K562 (cell line): ENCODE measurements around the gene DNAH3. TPM values are rescaled to one million over a fixed set of nuclear protein-coding genes. Genes with fewer than 3 reads are reported as not detected.

Experiments used
- BRD9 ChIP-seq: fragments of 450-650 bp; IDR thresholded peaks from 2 replicates; pipeline ENCODE4 v1.6.1; 2018; ENCODE audit warnings: low read depth; ENCODE audit not compliant: partially characterized antibody
- CCNT2 ChIP-seq: IDR thresholded peaks from 2 replicates; pipeline ENCODE4 v1.6.1; 2011; ENCODE audit warnings: borderline replicate concordance, low read depth, mild to moderate bottlenecking, moderate library complexity, mixed read lengths, low read length; ENCODE audit not compliant: insufficient read length; ENCODE audit errors: extremely low read depth
- CREM ChIP-seq: IDR thresholded peaks from 2 replicates; pipeline ENCODE4 v1.6.1; 2014; ENCODE audit warnings: antibody characterized with exemption, low read depth
- DIDO1 ChIP-seq: fragments of 450-650 bp; IDR thresholded peaks from 2 replicates; pipeline ENCODE4 v1.6.1; 2016; ENCODE audit warnings: low read depth, missing biosample characterization, missing genetic modification characterization
- ELF2 ChIP-seq: fragments of 250-450 bp; sonication (Bioruptor Pico); IDR thresholded peaks from 2 replicates; pipeline ENCODE4 v1.5.0; 2021; ENCODE audit warnings: mild to moderate bottlenecking
- ETS2 ChIP-seq: IDR thresholded peaks from 2 replicates; pipeline ENCODE4 v1.6.1; 2016; ENCODE audit warnings: borderline replicate concordance, missing genetic modification characterization, mild to moderate bottlenecking, moderate library complexity, missing compliant biosample characterization; ENCODE audit not compliant: poor library complexity, severe bottlenecking
- GATAD2A ChIP-seq: fragments of 450-650 bp; IDR thresholded peaks from 2 replicates; pipeline ENCODE4 v1.6.1; 2017
- HNRNPH1 ChIP-seq: fragments of 200-400 bp; formaldehyde crosslinking; optimal IDR thresholded peaks from 2 replicates; pipeline ENCODE3; 2017; ENCODE audit warnings: low read depth, mild to moderate bottlenecking, low read length, moderate library complexity
- MAFF ChIP-seq: IDR thresholded peaks from 2 replicates; pipeline ENCODE4 v1.6.1; 2012; ENCODE audit warnings: low read length, improper control_type of control experiment
- MCM5 ChIP-seq: fragments of 450-650 bp; IDR thresholded peaks from 2 replicates; pipeline ENCODE4 v1.6.1; 2016; ENCODE audit warnings: low read depth
- MEIS2 ChIP-seq: fragments of 450-650 bp; IDR thresholded peaks from 2 replicates; pipeline ENCODE4 v1.6.1; 2014; ENCODE audit warnings: mild to moderate bottlenecking; ENCODE audit not compliant: partially characterized antibody
- NONO ChIP-seq, 2 experiments: fragments of 200-400 bp in 1 of 2; fragments of 450-650 bp in 1 of 2; formaldehyde crosslinking in 1 of 2; IDR thresholded peaks; 2 replicates each; pipeline ENCODE4 v1.6.1; 2017; ENCODE audit warnings: low read depth in 2 of 2, mild to moderate bottlenecking in 2 of 2, moderate library complexity in 2 of 2, low read length in 1 of 2
- RFX1 ChIP-seq: fragments of 450-650 bp; IDR thresholded peaks from 2 replicates; pipeline ENCODE4 v1.6.1; 2016; ENCODE audit warnings: mild to moderate bottlenecking, moderate library complexity
- SRSF1 ChIP-seq: fragments of 200-400 bp; formaldehyde crosslinking; IDR thresholded peaks from 2 replicates; pipeline ENCODE4 v1.6.1; 2017; ENCODE audit warnings: mild to moderate bottlenecking, low read depth, low read length, moderate library complexity
- SUPT5H ChIP-seq: fragments of 450-650 bp; IDR thresholded peaks from 2 replicates; pipeline ENCODE4 v1.6.1; 2016
- TEAD4 ChIP-seq, 2 experiments: sonication (generic) in 1 of 2; formaldehyde crosslinking in 1 of 2; IDR thresholded peaks; 2 replicates each; pipeline versions ENCODE4 v1.6.1 to v1.8.0; 2012 to 2022; ENCODE audit warnings: borderline replicate concordance in 1 of 2, inconsistent platforms in 1 of 2, low read length in 1 of 2, mild to moderate bottlenecking in 1 of 2, missing genetic modification reagents in 1 of 2
- ZNF263 ChIP-seq: sonication (generic); formaldehyde crosslinking; IDR thresholded peaks from 2 replicates; pipeline ENCODE4 v1.8.0; 2022; ENCODE audit warnings: mild to moderate bottlenecking, missing genetic modification reagents, borderline replicate concordance
- ZNF583 ChIP-seq: fragments of 250-450 bp; sonication (Bioruptor Pico); IDR thresholded peaks from 2 replicates; pipeline ENCODE4 v1.4.0; 2020
- polyA plus RNA-seq, 8 experiments: library from polyadenylated mRNA; depleted of rRNA in 4 of 8; stranded (reverse) in 5 of 8; unstranded in 3 of 8; fragments of >200 nt; fragmentation: Nextera tagmentation in 2 of 8; fragmentation: Illumina TruSeq in 1 of 8; extraction: Ambion mirVana in 2 of 8; extraction: Trizol in 1 of 8; gene quantifications; 2 replicates each; pipeline versions ENCODE4 v1.2.1 to v1.2.3, GENCODE V29; 2011 to 2014; ENCODE audit warnings: inconsistent platforms in 1 of 8, missing spikeins in 1 of 8
- total RNA-seq, 7 experiments: library from RNA; depleted of rRNA in 6 of 7; stranded (reverse); fragments of >200 nt in 6 of 7; fragmentation: Illumina TruSeq in 2 of 7; extraction: Trizol in 2 of 7; gene quantifications; 2 replicates each; pipeline versions ENCODE4 v1.2.1 to v1.2.3, GENCODE V29; 2011 to 2021; ENCODE audit warnings: low replicate concordance in 1 of 7
- TF ChIP-seq, protein P1 (sequence below): sonication (generic); formaldehyde crosslinking; IDR thresholded peaks from 2 replicates; pipeline ENCODE4 v1.5.0; 2020; ENCODE audit warnings: missing genetic modification reagents
- TF ChIP-seq, protein P2 (sequence below): fragments of 450-650 bp; formaldehyde crosslinking; IDR thresholded peaks from 2 replicates; pipeline ENCODE4 v1.4.0; 2020; ENCODE audit warnings: mild to moderate bottlenecking, moderate library complexity
- TF ChIP-seq, protein P3 (sequence below): fragments of 250-450 bp; sonication (Bioruptor Pico); IDR thresholded peaks from 2 replicates; pipeline ENCODE4 v1.8.0; 2021; ENCODE audit warnings: borderline replicate concordance, mild to moderate bottlenecking, moderate library complexity; ENCODE audit not compliant: poor library complexity, severe bottlenecking
- TF ChIP-seq, protein P4 (sequence below): fragments of 450-650 bp; conservative IDR thresholded peaks from 2 replicates; pipeline ENCODE4 v1.6.1; 2016; ENCODE audit warnings: missing genetic modification characterization, low read depth, mild to moderate bottlenecking, missing compliant biosample characterization, moderate library complexity
- TF ChIP-seq, protein P5 (sequence below): fragments of 250-450 bp; sonication (Bioruptor Pico); IDR thresholded peaks from 2 replicates; pipeline ENCODE4 v1.4.0; 2020; ENCODE audit warnings: mild to moderate bottlenecking

DNAH3 gene
- total and polyA plus RNA-seq, 9 of the 15 experiments (the other 6 are each of a cell fraction or from before 2014, with no cell fraction given), result 0.32 to 0.84 (median 0.44) TPM

DNA sequence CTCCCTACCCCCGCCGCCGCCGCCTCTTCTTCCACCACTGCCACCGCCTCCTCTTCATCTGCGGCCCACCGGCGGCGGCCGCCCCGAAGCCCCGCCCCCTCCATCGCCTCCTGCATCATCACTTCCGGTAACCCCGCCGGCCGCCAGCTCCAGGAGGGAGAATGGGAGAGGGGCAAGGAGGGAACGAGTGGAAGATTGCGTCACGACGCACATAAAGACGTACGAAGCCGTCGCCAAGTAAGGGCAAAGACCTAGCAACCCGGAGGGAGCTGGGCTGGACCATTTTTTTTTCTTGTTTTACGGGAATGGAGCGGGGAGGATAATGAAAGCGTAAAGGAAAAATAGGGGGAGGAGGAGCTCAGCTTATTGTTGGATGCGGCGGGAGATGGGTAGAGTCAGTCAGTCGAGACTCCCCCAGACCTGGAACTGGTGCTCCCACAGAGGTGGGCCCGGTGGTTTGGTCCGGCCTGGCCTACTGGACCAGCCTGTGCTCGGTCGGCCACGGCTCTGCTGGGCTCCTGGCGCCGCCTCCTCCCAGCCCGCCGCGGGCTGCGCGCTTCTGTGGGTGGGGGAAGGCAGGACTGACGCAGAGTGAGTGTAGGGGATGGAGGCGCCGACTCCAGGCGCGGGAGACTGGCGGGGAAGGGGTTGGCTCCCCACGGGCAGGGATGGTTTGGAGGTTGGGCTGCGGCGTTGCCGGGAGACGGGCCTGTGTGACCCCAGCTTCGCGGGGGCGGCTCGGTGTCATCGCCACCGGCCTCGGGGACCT is 250.2 kb downstream of the DNAH3 start, which contains the start of the genes DCUN1D3 and LYRM1 (continued):
- TF ChIP-seq, protein P1, sequence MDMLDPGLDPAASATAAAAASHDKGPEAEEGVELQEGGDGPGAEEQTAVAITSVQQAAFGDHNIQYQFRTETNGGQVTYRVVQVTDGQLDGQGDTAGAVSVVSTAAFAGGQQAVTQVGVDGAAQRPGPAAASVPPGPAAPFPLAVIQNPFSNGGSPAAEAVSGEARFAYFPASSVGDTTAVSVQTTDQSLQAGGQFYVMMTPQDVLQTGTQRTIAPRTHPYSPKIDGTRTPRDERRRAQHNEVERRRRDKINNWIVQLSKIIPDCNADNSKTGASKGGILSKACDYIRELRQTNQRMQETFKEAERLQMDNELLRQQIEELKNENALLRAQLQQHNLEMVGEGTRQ (CRISPR knock-in tag), result no peak
- peak; percentile 95 for TF ChIP-seq CREM
- TF ChIP-seq, protein P2, sequence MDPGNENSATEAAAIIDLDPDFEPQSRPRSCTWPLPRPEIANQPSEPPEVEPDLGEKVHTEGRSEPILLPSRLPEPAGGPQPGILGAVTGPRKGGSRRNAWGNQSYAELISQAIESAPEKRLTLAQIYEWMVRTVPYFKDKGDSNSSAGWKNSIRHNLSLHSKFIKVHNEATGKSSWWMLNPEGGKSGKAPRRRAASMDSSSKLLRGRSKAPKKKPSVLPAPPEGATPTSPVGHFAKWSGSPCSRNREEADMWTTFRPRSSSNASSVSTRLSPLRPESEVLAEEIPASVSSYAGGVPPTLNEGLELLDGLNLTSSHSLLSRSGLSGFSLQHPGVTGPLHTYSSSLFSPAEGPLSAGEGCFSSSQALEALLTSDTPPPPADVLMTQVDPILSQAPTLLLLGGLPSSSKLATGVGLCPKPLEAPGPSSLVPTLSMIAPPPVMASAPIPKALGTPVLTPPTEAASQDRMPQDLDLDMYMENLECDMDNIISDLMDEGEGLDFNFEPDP (CRISPR knock-in tag), result no peak
- no peak for TF ChIP-seq DIDO1 (tag)
- TF ChIP-seq MAFF, result peak; percentile 58
- TF ChIP-seq, protein P3, sequence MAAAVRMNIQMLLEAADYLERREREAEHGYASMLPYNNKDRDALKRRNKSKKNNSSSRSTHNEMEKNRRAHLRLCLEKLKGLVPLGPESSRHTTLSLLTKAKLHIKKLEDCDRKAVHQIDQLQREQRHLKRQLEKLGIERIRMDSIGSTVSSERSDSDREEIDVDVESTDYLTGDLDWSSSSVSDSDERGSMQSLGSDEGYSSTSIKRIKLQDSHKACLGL (CRISPR knock-in tag), result no peak
- peak; percentile 90 for TF ChIP-seq RFX1
- no peak for TF ChIP-seq SRSF1
- no peak for TF ChIP-seq TEAD4 (IDR thresholded peaks at IDR 0.05; ENCODE audit: low read length)
- TF ChIP-seq TEAD4 (CRISPR knock-in tag; IDR thresholded peaks at IDR 0.05; ENCODE audit: borderline replicate concordance), result no peak
- 0 out of 2 replicates have a peak, but pooled peaks have one; percentile 22 for TF ChIP-seq GATAD2A
- no peak for TF ChIP-seq MEIS2
- TF ChIP-seq HNRNPH1, result no peak
- TF ChIP-seq ZNF583, result no peak
- no peak for TF ChIP-seq BRD9
- peak; percentile 77 for TF ChIP-seq SUPT5H
- TF ChIP-seq ELF2, result no peak
- peak in 1 of 2 experiments; percentile 99; a peak in 3 of 4 replicates for TF ChIP-seq NONO (IDR thresholded peaks at IDR 0.05; ENCODE audit: low read depth in 2 of 2, low read length in 1 of 2)
- TF ChIP-seq ZNF263 (CRISPR knock-in tag), result 0 out of 2 replicates have a peak, but pooled peaks have one; percentile 38
- TF ChIP-seq, protein P4, sequence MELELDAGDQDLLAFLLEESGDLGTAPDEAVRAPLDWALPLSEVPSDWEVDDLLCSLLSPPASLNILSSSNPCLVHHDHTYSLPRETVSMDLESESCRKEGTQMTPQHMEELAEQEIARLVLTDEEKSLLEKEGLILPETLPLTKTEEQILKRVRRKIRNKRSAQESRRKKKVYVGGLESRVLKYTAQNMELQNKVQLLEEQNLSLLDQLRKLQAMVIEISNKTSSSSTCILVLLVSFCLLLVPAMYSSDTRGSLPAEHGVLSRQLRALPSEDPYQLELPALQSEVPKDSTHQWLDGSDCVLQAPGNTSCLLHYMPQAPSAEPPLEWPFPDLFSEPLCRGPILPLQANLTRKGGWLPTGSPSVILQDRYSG, result no peak
- TF ChIP-seq, protein P5, sequence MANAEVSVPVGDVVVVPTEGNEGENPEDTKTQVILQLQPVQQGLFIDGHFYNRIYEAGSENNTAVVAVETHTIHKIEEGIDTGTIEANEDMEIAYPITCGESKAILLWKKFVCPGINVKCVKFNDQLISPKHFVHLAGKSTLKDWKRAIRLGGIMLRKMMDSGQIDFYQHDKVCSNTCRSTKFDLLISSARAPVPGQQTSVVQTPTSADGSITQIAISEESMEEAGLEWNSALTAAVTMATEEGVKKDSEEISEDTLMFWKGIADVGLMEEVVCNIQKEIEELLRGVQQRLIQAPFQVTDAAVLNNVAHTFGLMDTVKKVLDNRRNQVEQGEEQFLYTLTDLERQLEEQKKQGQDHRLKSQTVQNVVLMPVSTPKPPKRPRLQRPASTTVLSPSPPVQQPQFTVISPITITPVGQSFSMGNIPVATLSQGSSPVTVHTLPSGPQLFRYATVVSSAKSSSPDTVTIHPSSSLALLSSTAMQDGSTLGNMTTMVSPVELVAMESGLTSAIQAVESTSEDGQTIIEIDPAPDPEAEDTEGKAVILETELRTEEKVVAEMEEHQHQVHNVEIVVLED, result peak; percentile 97
- TF ChIP-seq ETS2 (tag), result no peak
- no peak for TF ChIP-seq MCM5
- peak; percentile 58 for TF ChIP-seq CCNT2
